ENCODE results near the gene ITPKC. TPM values are rescaled to one million over a fixed set of nuclear protein-coding genes. Genes with fewer than 3 reads are reported as not detected.

ITPKC gene
- polyA plus RNA-seq, 1 donor from 2014 or later = 16.8 TPM

DNA sequence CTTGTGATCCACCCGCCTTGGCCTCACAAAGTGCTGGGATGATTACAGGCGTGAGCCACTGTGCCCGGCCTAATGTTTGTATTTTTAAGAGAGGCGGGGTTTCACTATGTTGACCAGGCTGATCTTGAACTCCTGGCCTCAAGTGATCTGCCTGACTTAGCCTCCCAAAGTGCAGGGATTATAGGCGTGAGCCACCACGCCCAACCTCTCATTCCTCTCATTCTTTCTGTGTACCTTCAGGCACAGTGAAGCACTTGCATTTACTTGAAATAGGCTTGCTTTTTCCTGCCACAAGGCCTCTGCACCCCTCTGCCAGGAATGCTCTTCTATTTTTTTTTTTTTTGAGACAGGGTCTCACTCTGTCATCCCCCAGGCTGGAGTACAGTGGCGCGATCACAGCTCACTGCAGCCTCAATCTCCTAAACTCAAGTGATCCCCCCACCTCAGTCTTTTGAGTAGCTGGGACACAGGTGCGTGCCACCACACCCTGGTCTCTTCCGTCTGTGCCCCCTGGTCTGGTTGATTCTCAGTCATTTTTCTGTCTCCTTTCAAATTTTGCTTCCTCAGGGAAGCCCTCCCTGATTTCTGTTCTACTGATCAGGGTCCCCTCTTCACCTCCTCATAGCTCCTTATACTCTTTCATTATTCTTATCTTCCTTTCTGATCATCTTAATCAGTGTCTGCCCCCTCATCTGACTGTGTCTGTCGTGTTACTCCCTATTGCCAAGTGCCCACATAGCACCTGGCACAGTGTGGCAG is 18.3 kb downstream of the ITPKC start:
- no peaks in the 10 kb centered on the region for H3K27me3 ChIP-seq (ENCODE audit: insufficient read depth, low read depth, low read length)
- no peaks in the 10 kb centered on the region for H4K20me1 ChIP-seq (ENCODE audit: insufficient read depth)
- H3K36me3 ChIP-seq (ENCODE audit: insufficient read depth, low read length) = no peaks in the 10 kb centered on the region
- H3K4me2 ChIP-seq (ENCODE audit: low read length) = no peak overlapping the region
- no peaks in the 10 kb centered on the region for H3K9me2 ChIP-seq (ENCODE audit: insufficient read depth, low read length)
- H3K27ac ChIP-seq (ENCODE audit: low read length) = no peak overlapping the region
- H3K79me2 ChIP-seq (replicated peaks; ENCODE audit: insufficient read depth, low read length) = no peaks in the 10 kb centered on the region
- no peaks in the 10 kb centered on the region for H3F3A ChIP-seq (ENCODE audit: insufficient read depth, low read length, poor library complexity, severe bottlenecking)
- H2AFZ ChIP-seq (ENCODE audit: low read depth, low read length) = no peak overlapping the region
- no peaks in the 10 kb centered on the region for H3K9me3 ChIP-seq (ENCODE audit: low read length)
- H3K4me3 ChIP-seq (ENCODE audit: low read length) = no peak overlapping the region
- TF ChIP-seq EZH2 (IDR thresholded peaks at IDR 0.05; ENCODE audit: borderline replicate concordance, insufficient read depth, low read length, poor library complexity, severe bottlenecking) = no peak
- no peak for TF ChIP-seq EP300 (conservative IDR thresholded peaks at IDR 0.05; ENCODE audit: poor library complexity, severe bottlenecking)
- TF ChIP-seq, protein P1, sequence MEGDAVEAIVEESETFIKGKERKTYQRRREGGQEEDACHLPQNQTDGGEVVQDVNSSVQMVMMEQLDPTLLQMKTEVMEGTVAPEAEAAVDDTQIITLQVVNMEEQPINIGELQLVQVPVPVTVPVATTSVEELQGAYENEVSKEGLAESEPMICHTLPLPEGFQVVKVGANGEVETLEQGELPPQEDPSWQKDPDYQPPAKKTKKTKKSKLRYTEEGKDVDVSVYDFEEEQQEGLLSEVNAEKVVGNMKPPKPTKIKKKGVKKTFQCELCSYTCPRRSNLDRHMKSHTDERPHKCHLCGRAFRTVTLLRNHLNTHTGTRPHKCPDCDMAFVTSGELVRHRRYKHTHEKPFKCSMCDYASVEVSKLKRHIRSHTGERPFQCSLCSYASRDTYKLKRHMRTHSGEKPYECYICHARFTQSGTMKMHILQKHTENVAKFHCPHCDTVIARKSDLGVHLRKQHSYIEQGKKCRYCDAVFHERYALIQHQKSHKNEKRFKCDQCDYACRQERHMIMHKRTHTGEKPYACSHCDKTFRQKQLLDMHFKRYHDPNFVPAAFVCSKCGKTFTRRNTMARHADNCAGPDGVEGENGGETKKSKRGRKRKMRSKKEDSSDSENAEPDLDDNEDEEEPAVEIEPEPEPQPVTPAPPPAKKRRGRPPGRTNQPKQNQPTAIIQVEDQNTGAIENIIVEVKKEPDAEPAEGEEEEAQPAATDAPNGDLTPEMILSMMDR (IDR thresholded peaks at IDR 0.05; ENCODE audit: poor library complexity, severe bottlenecking) = no peak
- TF ChIP-seq POLR2AphosphoS5 (IDR thresholded peaks at IDR 0.05) = no peak
- no peak for TF ChIP-seq RAD21 (conservative IDR thresholded peaks at IDR 0.05)
- no peak for TF ChIP-seq SMC3 (conservative IDR thresholded peaks at IDR 0.05; ENCODE audit: poor library complexity)
- TF ChIP-seq MXI1 (conservative IDR thresholded peaks at IDR 0.05; ENCODE audit: poor library complexity, severe bottlenecking) = no peak
- no peak for TF ChIP-seq TAF1 (IDR thresholded peaks at IDR 0.05; ENCODE audit: low read depth)
- TF ChIP-seq, protein P2, sequence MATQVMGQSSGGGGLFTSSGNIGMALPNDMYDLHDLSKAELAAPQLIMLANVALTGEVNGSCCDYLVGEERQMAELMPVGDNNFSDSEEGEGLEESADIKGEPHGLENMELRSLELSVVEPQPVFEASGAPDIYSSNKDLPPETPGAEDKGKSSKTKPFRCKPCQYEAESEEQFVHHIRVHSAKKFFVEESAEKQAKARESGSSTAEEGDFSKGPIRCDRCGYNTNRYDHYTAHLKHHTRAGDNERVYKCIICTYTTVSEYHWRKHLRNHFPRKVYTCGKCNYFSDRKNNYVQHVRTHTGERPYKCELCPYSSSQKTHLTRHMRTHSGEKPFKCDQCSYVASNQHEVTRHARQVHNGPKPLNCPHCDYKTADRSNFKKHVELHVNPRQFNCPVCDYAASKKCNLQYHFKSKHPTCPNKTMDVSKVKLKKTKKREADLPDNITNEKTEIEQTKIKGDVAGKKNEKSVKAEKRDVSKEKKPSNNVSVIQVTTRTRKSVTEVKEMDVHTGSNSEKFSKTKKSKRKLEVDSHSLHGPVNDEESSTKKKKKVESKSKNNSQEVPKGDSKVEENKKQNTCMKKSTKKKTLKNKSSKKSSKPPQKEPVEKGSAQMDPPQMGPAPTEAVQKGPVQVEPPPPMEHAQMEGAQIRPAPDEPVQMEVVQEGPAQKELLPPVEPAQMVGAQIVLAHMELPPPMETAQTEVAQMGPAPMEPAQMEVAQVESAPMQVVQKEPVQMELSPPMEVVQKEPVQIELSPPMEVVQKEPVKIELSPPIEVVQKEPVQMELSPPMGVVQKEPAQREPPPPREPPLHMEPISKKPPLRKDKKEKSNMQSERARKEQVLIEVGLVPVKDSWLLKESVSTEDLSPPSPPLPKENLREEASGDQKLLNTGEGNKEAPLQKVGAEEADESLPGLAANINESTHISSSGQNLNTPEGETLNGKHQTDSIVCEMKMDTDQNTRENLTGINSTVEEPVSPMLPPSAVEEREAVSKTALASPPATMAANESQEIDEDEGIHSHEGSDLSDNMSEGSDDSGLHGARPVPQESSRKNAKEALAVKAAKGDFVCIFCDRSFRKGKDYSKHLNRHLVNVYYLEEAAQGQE (IDR thresholded peaks at IDR 0.05; ENCODE audit: borderline replicate concordance) = no peak
- H3K9ac ChIP-seq (ENCODE audit: low read length) = no peak overlapping the region

DNA sequence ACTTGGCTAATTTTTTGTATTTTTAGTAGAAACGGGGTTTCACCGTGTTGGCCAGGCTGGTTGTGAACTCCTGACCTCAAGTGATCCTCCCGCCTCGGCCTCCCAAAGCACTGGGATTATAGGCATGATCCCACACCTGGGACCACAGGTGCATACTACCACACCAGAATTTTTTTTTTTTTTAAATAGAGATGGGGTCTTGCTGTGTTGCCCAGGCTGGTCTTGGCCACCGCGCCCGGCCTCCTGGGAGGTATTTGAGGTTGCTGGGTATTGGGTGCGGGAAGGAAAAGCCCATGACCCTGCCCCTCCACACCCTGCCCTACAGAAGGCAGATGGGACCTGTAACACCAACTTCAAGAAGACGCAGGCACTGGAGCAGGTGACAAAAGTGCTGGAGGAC is 19.7 kb downstream of the ITPKC start:
- H2AFZ ChIP-seq (ENCODE audit: low read depth, low read length) = no peak overlapping the region

More for the DNA sequence above, 19.7 kb downstream of the ITPKC start:
- Histone ChIP-seq H3K79me2 (replicated peaks; ENCODE audit: insufficient read depth, low read length) (no peaks in the 10 kb centered on the region), H3K4me3 (ENCODE audit: low read length) (no peak overlapping the region), H3K27me3 (ENCODE audit: insufficient read depth, low read depth, low read length) (no peaks in the 10 kb centered on the region), H3K4me2 (ENCODE audit: low read length) (no peak overlapping the region), H3F3A (ENCODE audit: insufficient read depth, low read length, poor library complexity, severe bottlenecking) (no peaks in the 10 kb centered on the region), H3K36me3 (ENCODE audit: insufficient read depth, low read length) (no peaks in the 10 kb centered on the region), H3K9ac (ENCODE audit: low read length) (no peak overlapping the region), H3K9me3 (ENCODE audit: low read length) (no peaks in the 10 kb centered on the region), H3K9me2 (ENCODE audit: insufficient read depth, low read length) (no peaks in the 10 kb centered on the region), H3K27ac (ENCODE audit: low read length) (no peak overlapping the region), H4K20me1 (ENCODE audit: insufficient read depth) (no peaks in the 10 kb centered on the region)
- TF ChIP-seq EP300 (conservative IDR thresholded peaks at IDR 0.05; ENCODE audit: poor library complexity, severe bottlenecking) (no peak), POLR2AphosphoS5 (IDR thresholded peaks at IDR 0.05) (no peak)
- TF ChIP-seq, protein P1 (IDR thresholded peaks at IDR 0.05; ENCODE audit: poor library complexity, severe bottlenecking) = no peak

Measured in neural cell (in vitro differentiated cells).